NB4 (cell line): ENCODE data around the gene SLC7A11.

Source experiments
- CTCF ChIP-seq: IDR thresholded peaks from one replicate; pipeline ENCODE4 v1.5.1; 2012; ENCODE audit warnings: low read depth, low read length
- MAX ChIP-seq: IDR thresholded peaks from 2 replicates; pipeline ENCODE4 v1.6.1; 2011; ENCODE audit warnings: low read depth, low read length
- MYC ChIP-seq: IDR thresholded peaks from 2 replicates; pipeline ENCODE4 v1.6.1; 2011; ENCODE audit warnings: low read depth, low read length
- POLR2A ChIP-seq: IDR thresholded peaks from 2 replicates; pipeline ENCODE4 v1.6.1; 2011; ENCODE audit warnings: mild to moderate bottlenecking; ENCODE audit not compliant: insufficient read length; ENCODE audit errors: extremely low read depth

- TF ChIP-seq MAX (no peak), CTCF (no peak), POLR2A (no peak), MYC (no peak)
These were observed 5.5 kb upstream of the SLC7A11 start for GRCh38 chr4:138247643-138248042.
